ENCODE measurements around the gene COA7. TPM values are rescaled to one million over a fixed set of nuclear protein-coding genes. Genes with fewer than 3 reads are reported as not detected.
"Not testable (repeated sequence)": the region's sequence is repeated elsewhere in the genome, so short reads cannot be mapped to it uniquely, and the experiment has no call there.

The COA7 gene
- total RNA-seq, 1 donor from 2014 or later = 13.0 TPM

DNA sequence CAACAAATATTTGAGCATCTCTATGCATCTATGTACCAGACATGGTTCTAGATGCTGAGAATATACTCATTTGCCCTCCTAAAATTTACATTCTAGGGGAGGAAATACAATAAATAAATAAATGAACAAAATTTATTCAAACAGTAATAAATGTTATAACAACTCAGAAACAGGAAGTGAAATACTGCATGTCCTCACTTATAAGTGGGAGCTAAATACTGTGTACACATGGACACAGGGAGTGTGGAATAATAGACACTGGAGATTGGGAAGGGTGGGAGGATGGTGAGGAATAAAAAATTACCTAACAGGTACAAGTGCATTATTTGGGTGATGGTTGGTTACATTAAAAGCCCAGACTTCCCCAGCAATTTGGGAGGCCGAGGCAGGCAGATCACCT is 4.3 kb downstream of the COA7 start:
- TF ChIP-seq, protein P1, sequence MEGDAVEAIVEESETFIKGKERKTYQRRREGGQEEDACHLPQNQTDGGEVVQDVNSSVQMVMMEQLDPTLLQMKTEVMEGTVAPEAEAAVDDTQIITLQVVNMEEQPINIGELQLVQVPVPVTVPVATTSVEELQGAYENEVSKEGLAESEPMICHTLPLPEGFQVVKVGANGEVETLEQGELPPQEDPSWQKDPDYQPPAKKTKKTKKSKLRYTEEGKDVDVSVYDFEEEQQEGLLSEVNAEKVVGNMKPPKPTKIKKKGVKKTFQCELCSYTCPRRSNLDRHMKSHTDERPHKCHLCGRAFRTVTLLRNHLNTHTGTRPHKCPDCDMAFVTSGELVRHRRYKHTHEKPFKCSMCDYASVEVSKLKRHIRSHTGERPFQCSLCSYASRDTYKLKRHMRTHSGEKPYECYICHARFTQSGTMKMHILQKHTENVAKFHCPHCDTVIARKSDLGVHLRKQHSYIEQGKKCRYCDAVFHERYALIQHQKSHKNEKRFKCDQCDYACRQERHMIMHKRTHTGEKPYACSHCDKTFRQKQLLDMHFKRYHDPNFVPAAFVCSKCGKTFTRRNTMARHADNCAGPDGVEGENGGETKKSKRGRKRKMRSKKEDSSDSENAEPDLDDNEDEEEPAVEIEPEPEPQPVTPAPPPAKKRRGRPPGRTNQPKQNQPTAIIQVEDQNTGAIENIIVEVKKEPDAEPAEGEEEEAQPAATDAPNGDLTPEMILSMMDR (IDR thresholded peaks at IDR 0.05; ENCODE audit: insufficient read depth, low read length, poor library complexity, severe bottlenecking) = no peak
- no peaks in the 10 kb centered on the region for H3K36me3 ChIP-seq (ENCODE audit: control insufficient read depth, insufficient read depth, low read length)
- no peak overlapping the region for H3K4me3 ChIP-seq (ENCODE audit: low read depth, low read length)
- no peaks in the 10 kb centered on the region for H3K27me3 ChIP-seq (ENCODE audit: control insufficient read depth, insufficient read depth, low read length)
- DNase-seq (ENCODE audit: low read depth) = no peak

- H3K27me3 ChIP-seq (ENCODE audit: control insufficient read depth, insufficient read depth, low read length); H3K4me3 ChIP-seq (ENCODE audit: low read depth, low read length); DNase-seq (ENCODE audit: low read depth); H3K36me3 ChIP-seq (ENCODE audit: control insufficient read depth, insufficient read depth, low read length): not testable (repeated sequence)
These were observed 4.8 kb downstream of the COA7 start for GRCh38 chr1:52693351-52693750.

- no peak for DNase-seq (ENCODE audit: low read depth)
- H3K27me3 ChIP-seq (ENCODE audit: control insufficient read depth, insufficient read depth, low read length) = no peaks in the 10 kb centered on the region
- H3K36me3 ChIP-seq (ENCODE audit: control insufficient read depth, insufficient read depth, low read length) = peaks cover 1% of the 10 kb centered on the region
- TF ChIP-seq, protein P1 (IDR thresholded peaks at IDR 0.05; ENCODE audit: insufficient read depth, low read length, poor library complexity, severe bottlenecking) = no peak
- no peak overlapping the region for H3K4me3 ChIP-seq (ENCODE audit: low read depth, low read length)
These were observed 5.5 kb downstream of the COA7 start for GRCh38 chr1:52692697-52693096.

- DNase-seq (ENCODE audit: low read depth) = no peak
- Histone ChIP-seq H3K36me3 (ENCODE audit: control insufficient read depth, insufficient read depth, low read length) (peaks cover 2% of the 10 kb centered on the region), H3K4me3 (ENCODE audit: low read depth, low read length) (no peak overlapping the region), H3K27me3 (ENCODE audit: control insufficient read depth, insufficient read depth, low read length) (no peaks in the 10 kb centered on the region)
- TF ChIP-seq, protein P1 (IDR thresholded peaks at IDR 0.05; ENCODE audit: insufficient read depth, low read length, poor library complexity, severe bottlenecking) = no peak
These were observed 6.3 kb downstream of the COA7 start for GRCh38 chr1:52691821-52692220.

DNA sequence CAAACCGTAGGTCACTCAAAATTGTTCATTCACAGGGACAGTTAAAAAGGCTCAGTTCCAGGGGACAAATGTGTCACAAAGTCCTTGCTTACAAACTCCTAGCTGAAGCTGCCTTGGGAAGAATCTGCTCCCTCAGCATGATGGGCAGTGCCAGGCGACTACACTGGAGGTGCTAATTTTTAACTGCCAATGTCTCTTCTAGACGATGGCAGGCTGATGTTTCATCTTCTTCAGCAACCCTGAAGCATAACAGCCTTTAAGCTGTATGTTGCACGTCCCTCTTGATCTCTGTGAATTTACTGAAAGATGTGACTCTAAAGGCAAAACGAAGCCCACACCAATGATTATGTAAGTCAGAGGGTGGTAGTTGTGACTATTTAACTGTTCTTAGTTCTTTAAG is 11.3 kb downstream of the COA7 start:
- Histone ChIP-seq H3K4me3 (ENCODE audit: low read depth, low read length) (no peak overlapping the region), H3K36me3 (ENCODE audit: control insufficient read depth, insufficient read depth, low read length) (peaks cover 3% of the 10 kb centered on the region), H3K27me3 (ENCODE audit: control insufficient read depth, insufficient read depth, low read length) (no peaks in the 10 kb centered on the region)
- DNase-seq (ENCODE audit: low read depth) = no peak
- TF ChIP-seq, protein P1 (IDR thresholded peaks at IDR 0.05; ENCODE audit: insufficient read depth, low read length, poor library complexity, severe bottlenecking) = no peak

DNA sequence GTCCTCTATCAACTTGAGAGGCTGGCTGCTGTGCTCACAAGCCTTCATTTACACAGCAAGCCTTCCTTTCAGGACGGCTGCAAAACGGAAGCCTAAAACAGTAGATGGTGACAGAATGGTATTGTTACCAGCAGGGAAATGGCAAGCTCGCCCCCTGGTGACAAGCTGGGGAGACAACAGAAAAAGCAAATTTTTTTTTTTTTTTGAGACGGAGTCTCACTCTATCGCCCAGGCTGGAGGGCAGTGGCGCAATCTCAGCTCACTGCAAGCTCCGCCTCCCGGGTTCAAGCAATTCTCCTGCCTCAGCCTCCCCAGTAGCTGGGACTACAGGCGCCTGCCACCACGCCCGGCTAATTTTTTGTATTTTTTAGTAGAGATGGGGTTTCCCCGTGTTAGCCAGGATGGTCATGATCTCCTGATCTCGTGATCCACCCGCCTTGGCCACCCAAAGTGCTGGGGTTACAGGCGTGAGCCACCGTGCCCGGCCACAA is 11.8 kb downstream of the COA7 start:
- TF ChIP-seq, protein P1 (IDR thresholded peaks at IDR 0.05; ENCODE audit: insufficient read depth, low read length, poor library complexity, severe bottlenecking) = peak; percentile 76
- not testable (repeated sequence) for H3K4me3 ChIP-seq (ENCODE audit: low read depth, low read length); H3K36me3 ChIP-seq (ENCODE audit: control insufficient read depth, insufficient read depth, low read length); DNase-seq (ENCODE audit: low read depth); H3K27me3 ChIP-seq (ENCODE audit: control insufficient read depth, insufficient read depth, low read length)

Measured in kidney epithelial cell (primary cell).